Kidney (tissue), 14 donors: ENCODE measurements around the gene FOCAD. TPM values are rescaled to one million over a fixed set of nuclear protein-coding genes. Genes with fewer than 3 reads are reported as not detected.
"Not testable (repeated sequence)": the region's sequence is repeated elsewhere in the genome, so short reads cannot be mapped to it uniquely, and the experiment has no call there.

Experiments used
- DNase-seq, 5 donors: peaks; one replicate each; pipeline ENCODE4 v3.0.0-alpha.2; 2013 to 2020
- FAIRE-seq: peaks from 2 replicates; lab custom pipeline; 2012; peaks lifted over from hg19 to GRCh38; lab: Jason Lieb, UNC
- H3K27ac ChIP-seq, 2 donors: one replicate each; pipeline ENCODE4 v1.7.0; 2013; ENCODE audit warnings: low read depth in 2 of 2, low read length in 2 of 2, inconsistent platforms in 1 of 2
- H3K27me3 ChIP-seq: one replicate; pipeline ENCODE4 v1.7.1; 2013; ENCODE audit warnings: low read length, inconsistent platforms; ENCODE audit not compliant: control insufficient read depth, insufficient read depth
- H3K36me3 ChIP-seq, 3 donors: one replicate each; pipeline versions ENCODE4 v1.7.0 to v1.7.1; 2013; ENCODE audit warnings: low read length in 3 of 3, control low read depth in 1 of 3, inconsistent platforms in 1 of 3; ENCODE audit not compliant: insufficient read depth in 3 of 3, control insufficient read depth in 2 of 3
- H3K4me1 ChIP-seq, 3 donors: one replicate each; pipeline versions ENCODE4 v1.7.0 to v1.7.1; 2013; ENCODE audit warnings: low read length in 3 of 3, inconsistent platforms in 1 of 3, low read depth in 1 of 3; ENCODE audit not compliant: control insufficient read depth in 2 of 3, insufficient read depth in 2 of 3
- H3K4me3 ChIP-seq, 3 donors: one replicate each; pipeline versions ENCODE4 v1.7.0 to v1.8.1; 2013; ENCODE audit warnings: low read length in 3 of 3, control low read depth in 1 of 3, inconsistent platforms in 1 of 3
- H3K9ac ChIP-seq, 3 donors: one replicate each; pipeline versions ENCODE4 v1.7.0 to v1.7.1; 2013; ENCODE audit warnings: low read length in 3 of 3, control low read depth in 1 of 3, inconsistent platforms in 1 of 3
- H3K9me3 ChIP-seq, 3 donors: one replicate each; pipeline versions ENCODE4 v1.7.0 to v1.7.1; 2013; ENCODE audit warnings: low read length in 3 of 3, control low read depth in 1 of 3, inconsistent platforms in 1 of 3; ENCODE audit not compliant: control insufficient read depth in 2 of 3, insufficient read depth in 1 of 3
- CTCF ChIP-seq: IDR thresholded peaks from 3 replicates; pipeline ENCODE4 v1.5.1; 2012; ENCODE audit warnings: mild to moderate bottlenecking, moderate library complexity, borderline replicate concordance; ENCODE audit not compliant: insufficient read depth; ENCODE audit errors: extremely low read depth
- intact Hi-C: fragments of 100-400 bp; cut with DNase I; formaldehyde crosslinking; loops from one replicate; pipeline ENCODE4 v1.11.1; 2022
- polyA plus RNA-seq: library from polyadenylated mRNA; stranded (reverse); fragments of 350-450 nt; fragmentation: Illumina TruSeq; extraction: RNeasy Lipid Tissue Mini Kit (QIAGEN cat#74804); gene quantifications from one replicate; pipeline ENCODE4 v1.2.3, GENCODE V29; 2014; ENCODE audit warnings: low read depth, low replicate concordance; ENCODE audit not compliant: insufficient read depth
- total RNA-seq: library from RNA; stranded (reverse); fragmentation: NEBNext Ultra II Directional; extraction: Animal tissue kit (Norgen Biotek cat#: 25700); gene quantifications from one replicate; pipeline ENCODE4 v1.2.1, GENCODE V29; 2021
- donor health status: control.
- donor health status: control.
- donor health status: control.
- donor health status: control.
- donor health status: control.
- donor health status: DM: yes; HTN: yes; CAD: no.
- donor health status: Normal renal cell carcinoma (clear cell type).

FOCAD gene
- total and polyA plus RNA-seq, 2 donors from 2014 or later = 12.2 to 35.7 TPM

- no peak overlapping the region for H3K4me3 ChIP-seq
- DNase-seq = no peak
These were observed 278.6 kb downstream of the FOCAD start for GRCh38 chr9:20962536-20963225.

GRCh38 chr9:20972684-20973083, 288.6 kb downstream of the FOCAD start:
- no peak overlapping the region for H3K27ac ChIP-seq
- no peak for FAIRE-seq
- H3K9ac ChIP-seq = no peak overlapping the region
- no peak for DNase-seq
- H3K9me3 ChIP-seq = no peaks in the 10 kb centered on the region
- intact Hi-C loops = no loop called here
- no peaks in the 10 kb centered on the region for H3K4me1 ChIP-seq
- H3K4me3 ChIP-seq = no peak overlapping the region
- H3K27me3 ChIP-seq = no peaks in the 10 kb centered on the region
- H3K36me3 ChIP-seq = peaks cover 0 to 13% (median 0%) of the 10 kb centered on the region in 3 donors
- no peak for TF ChIP-seq CTCF

More at GRCh38 chr9:20962536-20963225, 278.6 kb downstream of the FOCAD start:
- intact Hi-C loops = no loop called here
- no peak overlapping the region for H3K9ac ChIP-seq
- H3K27me3 ChIP-seq = no peaks in the 10 kb centered on the region
- H3K36me3 ChIP-seq = peaks cover 0 to 6% (median 0%) of the 10 kb centered on the region in 3 donors
- FAIRE-seq = no peak
- no peaks in the 10 kb centered on the region for H3K9me3 ChIP-seq
- no peak overlapping the region for H3K27ac ChIP-seq
- no peak for TF ChIP-seq CTCF
- H3K4me1 ChIP-seq = no peaks in the 10 kb centered on the region

GRCh38 chr9:20973246-20973947, 289.3 kb downstream of the FOCAD start:
- FAIRE-seq, H3K4me1 ChIP-seq, DNase-seq, intact Hi-C loops, H3K9ac ChIP-seq, H3K27ac ChIP-seq, H3K9me3 ChIP-seq, H3K27me3 ChIP-seq, H3K4me3 ChIP-seq: not testable (repeated sequence)
- peaks cover 0 to 13% (median 0%) of the 10 kb centered on the region in 3 donors for H3K36me3 ChIP-seq

GRCh38 chr9:20974191-20974938, 290.3 kb downstream of the FOCAD start:
- H3K4me1 ChIP-seq, DNase-seq, H3K9ac ChIP-seq, H3K27ac ChIP-seq, FAIRE-seq, H3K9me3 ChIP-seq, intact Hi-C loops, H3K27me3 ChIP-seq, H3K4me3 ChIP-seq: not testable (repeated sequence)
- peaks cover 0 to 13% (median 0%) of the 10 kb centered on the region in 3 donors for H3K36me3 ChIP-seq
